ENCODE data around the gene ANKRD37.

- TF ChIP-seq CTCF (IDR thresholded peaks at IDR 0.05) = no peak
- TF ChIP-seq POLR2A (IDR thresholded peaks at IDR 0.05) = no peak
- no peak for TF ChIP-seq EP300 (IDR thresholded peaks at IDR 0.05)
These were observed 44.4 kb upstream of the ANKRD37 start for GRCh38 chr4:185352202-185352601.
